ENCODE results near the gene ZNF775. TPM values are rescaled to one million over a fixed set of nuclear protein-coding genes. Genes with fewer than 3 reads are reported as not detected.

The ZNF775 gene
- total and polyA plus RNA-seq, 2 experiments from 2014 or later: 34.3 to 40.1 TPM

GRCh38 chr7:150408393-150409299 is 29.5 kb downstream of the ZNF775 start:
- Histone ChIP-seq H3K27ac (no peak overlapping the region), H3K4me1 (ENCODE audit: low read depth) (peaks cover 13% of the 10 kb centered on the region), H3K4me3 (no peak overlapping the region), H3K9me3 (ENCODE audit: low read depth) (no peaks in the 10 kb centered on the region), H3K27me3 (no peaks in the 10 kb centered on the region), H3K36me3 (no peaks in the 10 kb centered on the region)
- no peak for TF ChIP-seq CTCF (IDR thresholded peaks at IDR 0.05; ENCODE audit: low read depth, low read length)
- DNase-seq (ENCODE audit: low read depth in 1 of 2, low spot score in 1 of 2): no peak

GRCh38 chr7:150409300-150410030 is 30.3 kb downstream of the ZNF775 start:
- peaks cover 5% of the 10 kb centered on the region for H3K4me1 ChIP-seq (ENCODE audit: low read depth)
- no peaks in the 10 kb centered on the region for H3K9me3 ChIP-seq (ENCODE audit: low read depth)
- H3K27me3 ChIP-seq: no peaks in the 10 kb centered on the region
- no peak for TF ChIP-seq CTCF (IDR thresholded peaks at IDR 0.05; ENCODE audit: low read depth, low read length)
- H3K36me3 ChIP-seq: no peaks in the 10 kb centered on the region
- no peak for DNase-seq (ENCODE audit: low read depth in 1 of 2, low spot score in 1 of 2)
- no peak overlapping the region for H3K4me3 ChIP-seq
- no peak overlapping the region for H3K27ac ChIP-seq

- H3K27me3 ChIP-seq: no peaks in the 10 kb centered on the region
- no peaks in the 10 kb centered on the region for H3K36me3 ChIP-seq
- no peak overlapping the region for H3K27ac ChIP-seq
- no peaks in the 10 kb centered on the region for H3K9me3 ChIP-seq (ENCODE audit: low read depth)
- no peak for TF ChIP-seq CTCF (IDR thresholded peaks at IDR 0.05; ENCODE audit: low read depth, low read length)
- no peak overlapping the region for H3K4me3 ChIP-seq
- H3K4me1 ChIP-seq (ENCODE audit: low read depth): peaks cover 3% of the 10 kb centered on the region
- no peak for DNase-seq (ENCODE audit: low read depth in 1 of 2, low spot score in 1 of 2)
These were observed 31.0 kb downstream of the ZNF775 start for GRCh38 chr7:150410131-150410530.

GRCh38 chr7:150410680-150411346 is 31.7 kb downstream of the ZNF775 start:
- Histone ChIP-seq H3K27me3 (no peaks in the 10 kb centered on the region), H3K4me3 (no peak overlapping the region), H3K9me3 (ENCODE audit: low read depth) (no peaks in the 10 kb centered on the region), H3K4me1 (ENCODE audit: low read depth) (peaks cover 9% of the 10 kb centered on the region), H3K27ac (no peak overlapping the region), H3K36me3 (no peaks in the 10 kb centered on the region)
- TF ChIP-seq CTCF (IDR thresholded peaks at IDR 0.05; ENCODE audit: low read depth, low read length): no peak
- no peak for DNase-seq (ENCODE audit: low read depth in 1 of 2, low spot score in 1 of 2)

- Histone ChIP-seq H3K4me1 (ENCODE audit: low read depth) (peaks cover 6% of the 10 kb centered on the region), H3K4me3 (no peak overlapping the region), H3K27me3 (no peaks in the 10 kb centered on the region), H3K36me3 (no peaks in the 10 kb centered on the region), H3K27ac (no peak overlapping the region), H3K9me3 (ENCODE audit: low read depth) (no peaks in the 10 kb centered on the region)
- DNase-seq (ENCODE audit: low read depth in 1 of 2, low spot score in 1 of 2): no peak
- no peak for TF ChIP-seq CTCF (IDR thresholded peaks at IDR 0.05; ENCODE audit: low read depth, low read length)
These were observed 32.5 kb downstream of the ZNF775 start for GRCh38 chr7:150411606-150412005.

All from cardiac muscle cell (in vitro differentiated cells and primary cell).